HEK293T (cell line): ENCODE results near the gene RAPGEF4.

Source experiments
- CTCF ChIA-PET: fragments of 350-600 bp; formaldehyde crosslinking; extraction: SDS; loops from one replicate; lab custom pipeline; 2021; ENCODE audit warnings: antibody characterized with exemption, inconsistent platforms; lab: Yijun Ruan, JAX
- POLR2A ChIA-PET: fragments of 350-600 bp; formaldehyde crosslinking; extraction: SDS; loops from one replicate; lab custom pipeline; 2020; ENCODE audit warnings: antibody characterized with exemption, inconsistent platforms; lab: Yijun Ruan, JAX
- DNase-seq: peaks from one replicate; pipeline ENCODE4 v3.0.0; 2012; ENCODE audit warnings: mixed read lengths; ENCODE audit errors: extremely low spot score
- ARNT ChIP-seq: fragments of 450-650 bp; IDR thresholded peaks from 2 replicates; pipeline ENCODE4 v1.6.1; 2017; ENCODE audit warnings: mild to moderate bottlenecking
- BHLHE40 ChIP-seq: fragments of 450-650 bp; IDR thresholded peaks from 2 replicates; pipeline ENCODE4 v1.6.1; 2016; ENCODE audit warnings: mild to moderate bottlenecking, moderate library complexity, borderline replicate concordance
- CTBP1 ChIP-seq: fragments of 450-650 bp; IDR thresholded peaks from 2 replicates; pipeline ENCODE4 v1.6.1; 2016; ENCODE audit warnings: borderline replicate concordance
- ELF4 ChIP-seq: fragments of 450-650 bp; IDR thresholded peaks from 2 replicates; pipeline ENCODE4 v1.6.1; 2017; ENCODE audit warnings: antibody characterized with exemption
- FOXA1 ChIP-seq: fragments of 450-650 bp; IDR thresholded peaks from 2 replicates; pipeline ENCODE4 v1.6.1; 2016; ENCODE audit warnings: mild to moderate bottlenecking
- FOXK2 ChIP-seq: fragments of 450-650 bp; IDR thresholded peaks from 2 replicates; pipeline ENCODE4 v1.6.1; 2016; ENCODE audit warnings: mild to moderate bottlenecking
- FOXM1 ChIP-seq: fragments of 450-650 bp; IDR thresholded peaks from 2 replicates; pipeline ENCODE4 v1.6.1; 2017; ENCODE audit warnings: mild to moderate bottlenecking, borderline replicate concordance
- HDGF ChIP-seq: fragments of 450-650 bp; IDR thresholded peaks from 2 replicates; pipeline ENCODE4 v1.6.1; 2017; ENCODE audit warnings: antibody characterized with exemption, borderline replicate concordance
- L3MBTL2 ChIP-seq: fragments of 450-650 bp; conservative IDR thresholded peaks from 2 replicates; pipeline ENCODE4 v1.6.1; 2016; ENCODE audit warnings: mild to moderate bottlenecking
- LEF1 ChIP-seq: fragments of 450-650 bp; IDR thresholded peaks from 2 replicates; pipeline ENCODE4 v1.6.1; 2017; ENCODE audit warnings: mild to moderate bottlenecking, borderline replicate concordance
- NFRKB ChIP-seq: fragments of 450-650 bp; IDR thresholded peaks from 2 replicates; pipeline ENCODE4 v1.6.1; 2016; ENCODE audit warnings: mild to moderate bottlenecking, moderate library complexity
- PKNOX1 ChIP-seq: fragments of 450-650 bp; IDR thresholded peaks from 2 replicates; pipeline ENCODE4 v1.6.1; 2016
- SP1 ChIP-seq: fragments of 450-650 bp; IDR thresholded peaks from 2 replicates; pipeline ENCODE4 v1.6.1; 2017
- SUZ12 ChIP-seq: fragments of 450-650 bp; IDR thresholded peaks from 2 replicates; pipeline ENCODE4 v1.6.1; 2016; ENCODE audit warnings: mild to moderate bottlenecking
- TARDBP ChIP-seq: fragments of 450-650 bp; IDR thresholded peaks from 2 replicates; pipeline ENCODE4 v1.6.1; 2016
- ZNF384 ChIP-seq: fragments of 450-650 bp; IDR thresholded peaks from 2 replicates; pipeline ENCODE4 v1.6.1; 2016

RAPGEF4 gene

GRCh38 chr2:172997031-172997430, 261.4 kb downstream of the RAPGEF4 start:
- CTCF ChIA-PET: no interaction called here
- TF ChIP-seq L3MBTL2: no peak
- no peak for TF ChIP-seq SUZ12
- no peak for TF ChIP-seq PKNOX1
- TF ChIP-seq CTBP1: no peak
- no peak for TF ChIP-seq ARNT
- no peak for TF ChIP-seq ZNF384
- TF ChIP-seq ELF4: no peak
- no peak for TF ChIP-seq FOXA1
- TF ChIP-seq BHLHE40: no peak
- POLR2A ChIA-PET: no interaction called here
- no peak for DNase-seq

GRCh38 chr2:172998547-172999272, 263.1 kb downstream of the RAPGEF4 start:
- ChIA-PET POLR2A (no interaction called here), CTCF (no interaction called here)

GRCh38 chr2:172999641-173000386, 264.2 kb downstream of the RAPGEF4 start:
- TF ChIP-seq BHLHE40 (no peak), ZNF384 (no peak), CTBP1 (no peak), FOXM1 (no peak), PKNOX1 (no peak), LEF1 (no peak)
- CTCF ChIA-PET: no interaction called here
- POLR2A ChIA-PET: no interaction called here
- no peak for DNase-seq

More at GRCh38 chr2:172998547-172999272, 263.1 kb downstream of the RAPGEF4 start:
- no peak for DNase-seq
- TF ChIP-seq BHLHE40: no peak
- TF ChIP-seq ZNF384: no peak
- no peak for TF ChIP-seq FOXK2
- no peak for TF ChIP-seq TARDBP

- CTCF ChIA-PET: interaction anchor here (0.6 to 1.0 kb wide), 3 partner anchors 9 to 209 kb away, joined by 3 to 4 read pairs (median 3); no protein-coding TSS in a partner anchor
- TF ChIP-seq ELF4 (no peak), FOXA1 (no peak), PKNOX1 (no peak), CTBP1 (no peak), FOXM1 (no peak), SUZ12 (no peak), L3MBTL2 (no peak), HDGF (no peak), ARNT (no peak), BHLHE40 (no peak), LEF1 (no peak), SP1 (no peak), FOXK2 (no peak), NFRKB (no peak), TARDBP (no peak)
- no peak for DNase-seq
- POLR2A ChIA-PET: no interaction called here
Observed at GRCh38 chr2:173001664-173002604, 266.3 kb downstream of the RAPGEF4 start.

- POLR2A ChIA-PET: no interaction called here
- CTCF ChIA-PET: interaction anchor here (0.6 to 1.0 kb wide), 4 partner anchors 8 to 208 kb away, joined by 3 read pairs; no protein-coding TSS in a partner anchor
- TF ChIP-seq CTBP1 (no peak), ELF4 (no peak), HDGF (no peak), SP1 (no peak), L3MBTL2 (no peak), TARDBP (no peak), FOXM1 (no peak), PKNOX1 (no peak), FOXA1 (no peak), FOXK2 (no peak), LEF1 (no peak), BHLHE40 (no peak)
- no peak for DNase-seq
Observed at GRCh38 chr2:173002751-173003541, 267.3 kb downstream of the RAPGEF4 start.
